Nephron progenitor cell (in vitro differentiated cells): ENCODE measurements around the gene SFXN5.

Experiments
- DNase-seq: peaks from one replicate; pipeline ENCODE4 v3.0.0; 2021
- H3K27ac Mint-ChIP-seq: 2 replicates; pipeline ENCODE4 v1.8.0; 2021; ENCODE audit warnings: mild to moderate bottlenecking, moderate library complexity, mixed read lengths
- H3K27me3 Mint-ChIP-seq: 2 replicates; pipeline ENCODE4 v1.8.0; 2021; ENCODE audit warnings: mild to moderate bottlenecking, low read depth, mixed read lengths; ENCODE audit not compliant: poor library complexity
- H3K36me3 Mint-ChIP-seq: 2 replicates; pipeline ENCODE4 v1.8.0; 2021; ENCODE audit warnings: low read depth, mixed read lengths
- H3K4me1 Mint-ChIP-seq: 2 replicates; pipeline ENCODE4 v1.8.0; 2021; ENCODE audit warnings: mixed read lengths
- H3K4me3 Mint-ChIP-seq: 2 replicates; pipeline ENCODE4 v1.8.0; 2021; ENCODE audit warnings: mild to moderate bottlenecking, moderate library complexity, mixed read lengths
- H3K9me3 Mint-ChIP-seq: 2 replicates; pipeline ENCODE4 v1.8.0; 2021; ENCODE audit warnings: mild to moderate bottlenecking, moderate library complexity, mixed read lengths
- CTCF ChIP-seq: fragments of 200-600 bp; sonication (generic); IDR thresholded peaks from 2 replicates; pipeline ENCODE4 v1.5.0; 2021; ENCODE audit warnings: antibody characterized with exemption

SFXN5 gene

GRCh38 chr2:72897785-72898584 is 173.5 kb downstream of the SFXN5 start:
- no peaks in the 10 kb centered on the region for H3K9me3 Mint-ChIP-seq
- H3K36me3 Mint-ChIP-seq, result no peaks in the 10 kb centered on the region

GRCh38 chr2:72896446-72896845 is 175.1 kb downstream of the SFXN5 start:
- Mint-ChIP-seq H3K27ac (no peak overlapping the region), H3K4me3 (no peak overlapping the region), H3K36me3 (no peaks in the 10 kb centered on the region), H3K9me3 (no peaks in the 10 kb centered on the region), H3K4me1 (peaks cover 26% of the 10 kb centered on the region), H3K27me3 (peaks cover 74% of the 10 kb centered on the region)
- TF ChIP-seq CTCF, result no peak
- no peak for DNase-seq

More at GRCh38 chr2:72897785-72898584, 173.5 kb downstream of the SFXN5 start:
- H3K27ac Mint-ChIP-seq, result no peak overlapping the region
- no peak overlapping the region for H3K4me3 Mint-ChIP-seq
- peaks cover 26% of the 10 kb centered on the region for H3K4me1 Mint-ChIP-seq
- DNase-seq, result no peak
- H3K27me3 Mint-ChIP-seq, result peaks cover 83% of the 10 kb centered on the region
- TF ChIP-seq CTCF, result no peak

GRCh38 chr2:72895759-72896281 is 175.7 kb downstream of the SFXN5 start:
- Mint-ChIP-seq H3K4me3 (no peak overlapping the region), H3K4me1 (peaks cover 26% of the 10 kb centered on the region), H3K27ac (no peak overlapping the region), H3K9me3 (no peaks in the 10 kb centered on the region), H3K36me3 (no peaks in the 10 kb centered on the region), H3K27me3 (peaks cover 72% of the 10 kb centered on the region)
- no peak for DNase-seq
- TF ChIP-seq CTCF, result no peak

- DNase-seq, result no peak
- peaks cover 76% of the 10 kb centered on the region for H3K27me3 Mint-ChIP-seq
- H3K27ac Mint-ChIP-seq, result no peak overlapping the region
- no peaks in the 10 kb centered on the region for H3K36me3 Mint-ChIP-seq
- H3K4me3 Mint-ChIP-seq, result no peak overlapping the region
- peaks cover 26% of the 10 kb centered on the region for H3K4me1 Mint-ChIP-seq
- no peak for TF ChIP-seq CTCF
- no peaks in the 10 kb centered on the region for H3K9me3 Mint-ChIP-seq
These were observed 176.4 kb downstream of the SFXN5 start for GRCh38 chr2:72895154-72895553.

- no peak for TF ChIP-seq CTCF
- H3K27me3 Mint-ChIP-seq, result peaks cover 77% of the 10 kb centered on the region
- H3K9me3 Mint-ChIP-seq, result no peaks in the 10 kb centered on the region
These were observed 177.0 kb downstream of the SFXN5 start for GRCh38 chr2:72894514-72894913.

More at GRCh38 chr2:72894514-72894913, 177.0 kb downstream of the SFXN5 start:
- no peak for DNase-seq
- H3K4me3 Mint-ChIP-seq, result no peak overlapping the region
- H3K36me3 Mint-ChIP-seq, result no peaks in the 10 kb centered on the region
- peaks cover 26% of the 10 kb centered on the region for H3K4me1 Mint-ChIP-seq
- no peak overlapping the region for H3K27ac Mint-ChIP-seq
